ENCODE results near the gene APOD. TPM values are rescaled to one million over a fixed set of nuclear protein-coding genes. Genes with fewer than 3 reads are reported as not detected.

Gene APOD
- total RNA-seq, 1 donor from 2014 or later = 1.6 TPM

DNA sequence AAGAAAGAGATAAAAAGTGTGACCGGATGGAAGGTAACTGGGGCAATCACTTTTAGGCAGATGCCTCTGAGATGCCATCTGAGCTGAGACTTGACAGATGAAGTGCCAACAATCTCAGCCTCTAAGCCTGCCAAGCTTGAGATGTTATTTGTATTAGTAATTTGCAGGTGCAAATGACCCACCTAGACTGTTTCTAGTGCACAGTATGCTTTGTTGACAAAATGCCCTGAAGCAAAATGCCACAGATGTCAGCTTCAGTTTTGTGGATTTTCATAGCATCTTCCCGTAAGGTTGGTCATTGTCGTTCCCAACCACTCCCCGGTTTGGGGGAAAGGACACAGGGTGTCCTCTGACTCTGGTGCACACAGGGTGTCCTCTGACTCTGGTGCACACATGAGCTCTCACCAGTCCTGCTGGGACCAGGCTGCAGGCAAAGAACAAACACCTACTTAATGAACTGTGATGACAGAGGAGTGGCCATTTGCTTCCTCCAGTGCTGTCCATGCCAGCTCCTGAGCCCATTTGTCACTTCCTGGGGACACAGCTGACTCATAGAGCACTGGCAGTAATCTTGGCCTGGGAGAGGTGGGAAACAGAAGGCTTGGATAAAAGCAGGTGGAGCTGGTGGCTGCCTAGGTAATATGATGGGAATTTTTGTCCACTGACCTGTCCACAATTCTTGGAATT, 23.9 kb downstream of the APOD start:
- Mint-ChIP-seq H3K27ac (no peak overlapping the region), H3K36me3 (no peaks in the 10 kb centered on the region), H3K4me3 (no peak overlapping the region), H3K27me3 (no peaks in the 10 kb centered on the region), H3K4me1 (ENCODE audit: unreplicated experiment) (peaks cover 11% of the 10 kb centered on the region), H3K9me3 (peaks cover 4% of the 10 kb centered on the region)
- TF ChIP-seq, protein P1, sequence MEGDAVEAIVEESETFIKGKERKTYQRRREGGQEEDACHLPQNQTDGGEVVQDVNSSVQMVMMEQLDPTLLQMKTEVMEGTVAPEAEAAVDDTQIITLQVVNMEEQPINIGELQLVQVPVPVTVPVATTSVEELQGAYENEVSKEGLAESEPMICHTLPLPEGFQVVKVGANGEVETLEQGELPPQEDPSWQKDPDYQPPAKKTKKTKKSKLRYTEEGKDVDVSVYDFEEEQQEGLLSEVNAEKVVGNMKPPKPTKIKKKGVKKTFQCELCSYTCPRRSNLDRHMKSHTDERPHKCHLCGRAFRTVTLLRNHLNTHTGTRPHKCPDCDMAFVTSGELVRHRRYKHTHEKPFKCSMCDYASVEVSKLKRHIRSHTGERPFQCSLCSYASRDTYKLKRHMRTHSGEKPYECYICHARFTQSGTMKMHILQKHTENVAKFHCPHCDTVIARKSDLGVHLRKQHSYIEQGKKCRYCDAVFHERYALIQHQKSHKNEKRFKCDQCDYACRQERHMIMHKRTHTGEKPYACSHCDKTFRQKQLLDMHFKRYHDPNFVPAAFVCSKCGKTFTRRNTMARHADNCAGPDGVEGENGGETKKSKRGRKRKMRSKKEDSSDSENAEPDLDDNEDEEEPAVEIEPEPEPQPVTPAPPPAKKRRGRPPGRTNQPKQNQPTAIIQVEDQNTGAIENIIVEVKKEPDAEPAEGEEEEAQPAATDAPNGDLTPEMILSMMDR (conservative IDR thresholded peaks at IDR 0.05) = no peak
- DNase-seq (ENCODE audit: extremely low spot score, unreplicated experiment) = no peak

DNA sequence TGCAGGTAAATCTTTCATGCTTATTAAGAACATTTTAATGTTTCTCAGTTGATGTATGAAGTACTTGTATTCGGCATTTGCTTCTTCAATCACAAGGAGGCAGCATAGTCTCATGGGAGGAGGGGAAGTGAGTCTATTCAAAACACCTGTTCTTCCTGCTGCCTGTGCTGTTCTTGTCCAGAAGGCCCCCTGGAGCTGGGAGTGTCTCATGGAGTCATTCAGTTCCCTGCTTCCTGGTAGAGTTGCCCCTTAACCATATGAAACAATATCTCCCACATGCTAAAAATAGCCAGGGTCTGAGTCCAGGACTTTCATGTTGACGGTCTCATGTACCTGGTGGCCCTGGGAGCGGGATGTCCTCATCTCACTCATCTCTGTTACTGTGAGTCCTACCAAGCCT, 25.1 kb downstream of the APOD start:
- H3K4me1 Mint-ChIP-seq (ENCODE audit: unreplicated experiment) = peaks cover 11% of the 10 kb centered on the region
- no peak overlapping the region for H3K27ac Mint-ChIP-seq
- no peak for DNase-seq (ENCODE audit: extremely low spot score, unreplicated experiment)
- no peaks in the 10 kb centered on the region for H3K36me3 Mint-ChIP-seq
- no peak overlapping the region for H3K4me3 Mint-ChIP-seq
- TF ChIP-seq, protein P1 (conservative IDR thresholded peaks at IDR 0.05) = peak; percentile 45
- H3K9me3 Mint-ChIP-seq = peaks cover 4% of the 10 kb centered on the region
- no peaks in the 10 kb centered on the region for H3K27me3 Mint-ChIP-seq

DNA sequence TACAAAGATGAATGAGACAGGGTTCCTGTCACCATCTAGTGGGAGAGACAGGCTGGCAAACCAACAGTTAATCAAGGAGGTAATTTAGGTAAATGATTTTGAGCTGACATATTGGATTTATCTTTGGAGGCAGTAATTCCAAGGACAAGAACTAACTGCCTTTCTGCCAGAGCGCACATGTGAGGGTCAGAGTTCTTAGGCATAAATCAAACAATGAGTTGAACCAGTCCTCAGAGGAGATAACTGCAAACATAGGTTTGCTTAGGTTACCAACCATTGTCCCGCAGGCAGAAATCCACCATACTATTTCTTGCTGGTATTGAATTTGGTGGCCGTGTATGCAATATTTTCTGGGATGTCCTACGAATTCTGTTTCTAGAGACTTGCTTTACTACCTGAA, 26.4 kb downstream of the APOD start:
- H3K27me3 Mint-ChIP-seq = no peaks in the 10 kb centered on the region
- peaks cover 11% of the 10 kb centered on the region for H3K4me1 Mint-ChIP-seq (ENCODE audit: unreplicated experiment)
- TF ChIP-seq, protein P1 (conservative IDR thresholded peaks at IDR 0.05) = no peak
- peaks cover 4% of the 10 kb centered on the region for H3K9me3 Mint-ChIP-seq
- no peak overlapping the region for H3K4me3 Mint-ChIP-seq
- DNase-seq (ENCODE audit: extremely low spot score, unreplicated experiment) = no peak
- no peak overlapping the region for H3K27ac Mint-ChIP-seq
- H3K36me3 Mint-ChIP-seq = no peaks in the 10 kb centered on the region

DNA sequence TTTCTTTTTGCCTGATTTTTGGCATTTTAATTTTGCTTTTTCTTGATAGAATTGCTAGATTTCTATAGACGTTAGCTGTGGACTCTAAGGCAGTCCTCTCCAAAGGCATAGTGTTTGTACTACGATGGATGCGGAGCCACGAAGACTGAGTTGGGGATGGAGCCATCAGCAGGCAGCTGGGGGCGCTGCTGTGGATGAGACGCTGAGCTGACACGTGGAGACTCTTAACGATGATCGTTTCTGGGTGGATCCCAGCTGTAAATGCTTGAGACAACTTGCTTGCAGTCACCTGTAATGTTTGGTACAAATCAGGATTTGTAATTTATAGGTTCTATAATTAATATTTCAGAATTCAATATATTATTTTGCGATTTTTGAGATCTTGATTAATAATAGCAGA, 27.4 kb downstream of the APOD start:
- H3K4me3 Mint-ChIP-seq = no peak overlapping the region

DNA sequence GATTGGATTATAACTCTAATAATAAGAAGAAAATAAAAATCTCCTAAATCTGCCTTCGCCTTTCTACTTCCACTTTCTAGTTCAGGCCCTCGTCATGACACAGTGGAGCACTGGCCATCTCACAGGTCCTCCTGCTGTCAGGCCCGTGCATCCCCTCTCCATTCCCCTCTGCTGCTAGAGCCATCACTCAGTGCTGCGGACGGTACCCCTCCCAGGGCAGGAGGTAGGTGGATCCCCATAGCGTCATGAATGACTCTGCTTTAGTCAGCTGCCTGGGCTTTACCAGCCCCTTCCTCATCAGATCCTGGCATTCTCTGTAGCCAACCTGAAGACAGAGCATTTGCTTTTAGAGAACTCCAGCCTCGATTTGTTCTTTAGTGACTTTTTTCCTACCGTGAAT, 28.6 kb downstream of the APOD start:
- no peaks in the 10 kb centered on the region for H3K36me3 Mint-ChIP-seq
- peaks cover 20% of the 10 kb centered on the region for H3K4me1 Mint-ChIP-seq (ENCODE audit: unreplicated experiment)
- H3K4me3 Mint-ChIP-seq = no peak overlapping the region
- no peaks in the 10 kb centered on the region for H3K27me3 Mint-ChIP-seq
- TF ChIP-seq, protein P1 (conservative IDR thresholded peaks at IDR 0.05) = no peak
- H3K9me3 Mint-ChIP-seq = peaks cover 4% of the 10 kb centered on the region
- DNase-seq (ENCODE audit: extremely low spot score, unreplicated experiment) = no peak
- H3K27ac Mint-ChIP-seq = no peak overlapping the region

More for the DNA sequence above, 27.4 kb downstream of the APOD start:
- TF ChIP-seq, protein P1 (conservative IDR thresholded peaks at IDR 0.05) = peak; percentile 34
- H3K9me3 Mint-ChIP-seq = peaks cover 4% of the 10 kb centered on the region
- H3K4me1 Mint-ChIP-seq (ENCODE audit: unreplicated experiment) = peaks cover 13% of the 10 kb centered on the region
- H3K27ac Mint-ChIP-seq = no peak overlapping the region
- H3K27me3 Mint-ChIP-seq = no peaks in the 10 kb centered on the region
- no peaks in the 10 kb centered on the region for H3K36me3 Mint-ChIP-seq
- DNase-seq (ENCODE audit: extremely low spot score, unreplicated experiment) = no peak

Data from type B pancreatic cell (in vitro differentiated cells).